Right lobe of liver (tissue), 4 donors: ENCODE measurements around the gene PDE4B.

ENCODE experiments used
- CTCF ChIP-seq, 4 donors: fragments of 200-600 bp in 3 of 4; fragments of 450-650 bp in 1 of 4; IDR thresholded peaks; one replicate each; pipeline versions ENCODE4 v1.5.1 to v1.8.0; 2016 to 2022; ENCODE audit warnings: antibody characterized with exemption in 4 of 4, mild to moderate bottlenecking in 2 of 4
- POLR2A ChIP-seq: fragments of 450-650 bp; IDR thresholded peaks from one replicate; pipeline ENCODE4 v1.6.1; 2017; ENCODE audit warnings: antibody characterized with exemption, mild to moderate bottlenecking
- donor health status: DM: no; HTN: no; CAD: no.
- donor health status: DM: no; HTN: no; CAD: no.
- donor health status: DM: no; HTN: yes; CAD: no.

GRCh38 chr1:66275083-66275482 lies 482.4 kb downstream of the PDE4B start:
- no peak for TF ChIP-seq CTCF (IDR thresholded peaks at IDR 0.05)
- TF ChIP-seq POLR2A = no peak
